Pancreas (tissue), 10 donors: ENCODE results near the gene SMARCE1. TPM values are rescaled to one million over a fixed set of nuclear protein-coding genes. Genes with fewer than 3 reads are reported as not detected.

Experiments
- ATAC-seq, 4 donors: fragments of 200-7000 bp; cut with Tn5 transposase; one replicate each; pipeline versions ENCODE4 v1.8.0 to v1.9.1; 2020; ENCODE audit warnings: mild to moderate bottlenecking in 4 of 4, moderate library complexity in 4 of 4
- DNase-seq, 6 donors: peaks; one replicate each; pipeline ENCODE4 v3.0.0-alpha.2; 2020
- FAIRE-seq: peaks from 2 replicates; lab custom pipeline; 2012; peaks lifted over from hg19 to GRCh38; lab: Jason Lieb, UNC
- H3K27ac ChIP-seq, 4 donors: fragments of 200-600 bp; sonication (generic); 1 replicate in 3 of 4; 2 replicates in 1 of 4; pipeline versions ENCODE4 v1.5.0 to v1.8.0; 2020
- H3K27me3 ChIP-seq, 4 donors: fragments of 200-600 bp; one replicate each; pipeline ENCODE4 v1.8.0; 2021
- H3K36me3 ChIP-seq, 3 donors: fragments of 200-600 bp; sonication (generic) in 1 of 3; one replicate each; pipeline versions ENCODE4 v1.5.0 to v1.8.0; 2020 to 2021
- H3K4me1 ChIP-seq, 3 donors: fragments of 200-600 bp; one replicate each; pipeline ENCODE4 v1.8.0; 2021
- H3K4me3 ChIP-seq, 4 donors: fragments of 200-600 bp; sonication (generic) in 2 of 4; one replicate each; pipeline versions ENCODE4 v1.5.0 to v1.8.0; 2020 to 2021
- H3K9me3 ChIP-seq, 4 donors: fragments of 200-600 bp; one replicate each; pipeline ENCODE4 v1.8.0; 2021
- WGBS, 2 donors: extraction: QIAGEN DNeasy Blood & Tissue Kit; methylation state at CpG; one replicate each; pipeline ENCODE4 v1.1.7; 2013; 5-methylcytosine and 5-hydroxymethylcytosine counted together
- intact Hi-C, 3 donors: fragments of 100-400 bp; cut with DNase I; formaldehyde crosslinking; loops; one replicate each; pipeline versions ENCODE4 v1.11.1 to v1.14.2; 2022
- polyA plus RNA-seq, 2 donors: library from polyadenylated mRNA; stranded (reverse); fragments of 200-250 nt; gene quantifications; one replicate each; pipeline ENCODE4 v1.2.3, GENCODE V29; 2013
- total RNA-seq, 6 donors: library from RNA; stranded (reverse); fragmentation: NEBNext Ultra II Directional in 4 of 6; extraction: Animal tissue kit (Norgen Biotek cat#: 25700) in 4 of 6; gene quantifications; one replicate each; pipeline versions ENCODE4 v1.2.1 to v1.2.4, GENCODE V29; 2021 to 2023
- TF ChIP-seq, protein P1 (sequence below), 4 donors: fragments of 200-600 bp; sonication (generic) in 3 of 4; IDR thresholded peaks; one replicate each; pipeline versions ENCODE4 v1.5.0 to v1.8.0; 2021; ENCODE audit warnings: antibody characterized with exemption in 4 of 4
- donor health status: healthy with polysubstance abuse.
- donor health status: DM: no; HTN: no; CAD: no; lungs with moderate emphysema.
- donor health status: DM: no; HTN: no; CAD: no.
- donor health status: control.
- donor health status: control.
- donor health status: Bipolar disorder and iron deficiency.
- donor health status: DM: yes; HTN: yes; CAD: no.
- donor health status: DM: no; HTN: no; CAD: no.
- donor health status: DM: no; HTN: no; CAD: no.
- donor health status: DM: yes; HTN: yes; CAD: no.

Gene SMARCE1
- total and polyA plus RNA-seq, 8 donors = 21.7 to 55.8 (median 35.4) TPM

DNA sequence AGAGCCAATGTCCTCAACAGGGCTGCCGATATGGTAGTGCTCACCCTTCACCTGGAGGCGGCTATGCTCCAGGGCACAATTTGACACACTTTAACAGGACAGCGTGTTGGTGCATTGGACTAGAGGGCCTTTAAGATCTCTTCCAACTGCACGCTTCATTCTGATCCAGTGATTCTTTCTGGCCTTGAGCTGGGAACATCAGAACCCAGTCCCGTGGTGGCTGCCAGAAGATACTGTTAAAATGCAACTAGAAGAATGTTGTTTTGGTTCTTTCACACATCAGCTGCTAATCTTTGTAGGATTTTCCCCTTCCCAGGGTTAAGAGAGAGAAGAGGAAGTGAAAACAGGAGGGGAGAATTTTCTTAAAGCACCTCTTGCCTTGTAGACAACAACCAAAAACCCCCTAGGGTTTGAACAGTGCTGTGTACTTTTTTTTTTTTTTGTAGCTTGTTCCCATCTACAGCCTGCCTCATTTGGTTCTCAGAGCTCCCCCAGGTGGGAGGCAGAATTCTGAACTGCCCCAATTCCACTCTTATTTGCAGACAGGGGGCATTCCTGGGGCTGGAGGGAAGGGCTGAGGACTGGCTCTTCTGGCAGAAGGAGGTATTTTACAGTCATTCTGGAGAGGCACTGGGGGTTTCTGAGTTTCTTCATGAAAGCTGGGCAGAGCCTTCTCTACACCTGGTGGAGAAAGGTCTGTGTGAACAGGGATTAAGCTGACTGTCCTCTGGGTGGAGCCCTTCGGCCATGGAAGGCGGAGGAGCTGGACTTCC, 32.4 kb downstream of the SMARCE1 start:
- DNase-seq (peak; percentile 30 to 70 (median 52)), FAIRE-seq (no peak), ATAC-seq (peak; percentile 52 to 84 (median 78))
- TF ChIP-seq, protein P1, sequence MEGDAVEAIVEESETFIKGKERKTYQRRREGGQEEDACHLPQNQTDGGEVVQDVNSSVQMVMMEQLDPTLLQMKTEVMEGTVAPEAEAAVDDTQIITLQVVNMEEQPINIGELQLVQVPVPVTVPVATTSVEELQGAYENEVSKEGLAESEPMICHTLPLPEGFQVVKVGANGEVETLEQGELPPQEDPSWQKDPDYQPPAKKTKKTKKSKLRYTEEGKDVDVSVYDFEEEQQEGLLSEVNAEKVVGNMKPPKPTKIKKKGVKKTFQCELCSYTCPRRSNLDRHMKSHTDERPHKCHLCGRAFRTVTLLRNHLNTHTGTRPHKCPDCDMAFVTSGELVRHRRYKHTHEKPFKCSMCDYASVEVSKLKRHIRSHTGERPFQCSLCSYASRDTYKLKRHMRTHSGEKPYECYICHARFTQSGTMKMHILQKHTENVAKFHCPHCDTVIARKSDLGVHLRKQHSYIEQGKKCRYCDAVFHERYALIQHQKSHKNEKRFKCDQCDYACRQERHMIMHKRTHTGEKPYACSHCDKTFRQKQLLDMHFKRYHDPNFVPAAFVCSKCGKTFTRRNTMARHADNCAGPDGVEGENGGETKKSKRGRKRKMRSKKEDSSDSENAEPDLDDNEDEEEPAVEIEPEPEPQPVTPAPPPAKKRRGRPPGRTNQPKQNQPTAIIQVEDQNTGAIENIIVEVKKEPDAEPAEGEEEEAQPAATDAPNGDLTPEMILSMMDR (IDR thresholded peaks at IDR 0.05) = peak in 2 of 4 donors; percentile 14 to 19
- H3K4me3 ChIP-seq = no peak overlapping the region
- no peaks in the 10 kb centered on the region for H3K9me3 ChIP-seq
- no peaks in the 10 kb centered on the region for H3K36me3 ChIP-seq
- H3K4me1 ChIP-seq = no peaks in the 10 kb centered on the region
- 38 to 42% methylated on average over 7 of the region's 7 CpGs for WGBS, 2 donors
- peaks cover 0 to 7% (median 3%) of the 10 kb centered on the region in 4 donors for H3K27me3 ChIP-seq
- no peak overlapping the region for H3K27ac ChIP-seq
- intact Hi-C loops = loop anchor here (5.0 to 10.0 kb wide), 3 partner anchors 177 to 1050 kb away; partner anchors contain the start of gene KRT28 (in 2 of the 3)

GRCh38 chr17:40614431-40615067, 33.1 kb downstream of the SMARCE1 start:
- no peak for ATAC-seq
- no peaks in the 10 kb centered on the region for H3K36me3 ChIP-seq
- DNase-seq = no peak
- intact Hi-C loops = loop anchor here (5.0 to 10.0 kb wide), 3 partner anchors 178 to 1050 kb away; partner anchors contain the start of gene KRT28 (in 2 of the 3)
- TF ChIP-seq, protein P1 (IDR thresholded peaks at IDR 0.05) = no peak
- H3K4me1 ChIP-seq = no peaks in the 10 kb centered on the region
- H3K9me3 ChIP-seq = no peaks in the 10 kb centered on the region
- no peak for FAIRE-seq
- WGBS, 2 donors = 62 to 71% methylated on average over 13 of the region's 13 CpGs
- H3K4me3 ChIP-seq = no peak overlapping the region
- H3K27me3 ChIP-seq = peaks cover 0 to 7% (median 3%) of the 10 kb centered on the region in 4 donors
- H3K27ac ChIP-seq = no peak overlapping the region

- Histone ChIP-seq H3K27ac (no peak overlapping the region), H3K9me3 (no peaks in the 10 kb centered on the region), H3K4me1 (no peaks in the 10 kb centered on the region), H3K27me3 (peaks cover 0 to 7% (median under 1%) of the 10 kb centered on the region in 4 donors), H3K4me3 (no peak overlapping the region), H3K36me3 (no peaks in the 10 kb centered on the region)
- ATAC-seq (no peak), FAIRE-seq (no peak), DNase-seq (no peak)
- intact Hi-C loops = loop anchor here (10.0 kb wide), 2 partner anchors 181 to 1051 kb away; partner anchors contain the start of gene KRT28 (in 2 of the 3)
- TF ChIP-seq, protein P1 (IDR thresholded peaks at IDR 0.05) = no peak
- 68 to 74% methylated on average over 5 of the region's 5 CpGs for WGBS, 2 donors
These were observed 34.0 kb downstream of the SMARCE1 start for GRCh38 chr17:40613467-40614154.

DNA sequence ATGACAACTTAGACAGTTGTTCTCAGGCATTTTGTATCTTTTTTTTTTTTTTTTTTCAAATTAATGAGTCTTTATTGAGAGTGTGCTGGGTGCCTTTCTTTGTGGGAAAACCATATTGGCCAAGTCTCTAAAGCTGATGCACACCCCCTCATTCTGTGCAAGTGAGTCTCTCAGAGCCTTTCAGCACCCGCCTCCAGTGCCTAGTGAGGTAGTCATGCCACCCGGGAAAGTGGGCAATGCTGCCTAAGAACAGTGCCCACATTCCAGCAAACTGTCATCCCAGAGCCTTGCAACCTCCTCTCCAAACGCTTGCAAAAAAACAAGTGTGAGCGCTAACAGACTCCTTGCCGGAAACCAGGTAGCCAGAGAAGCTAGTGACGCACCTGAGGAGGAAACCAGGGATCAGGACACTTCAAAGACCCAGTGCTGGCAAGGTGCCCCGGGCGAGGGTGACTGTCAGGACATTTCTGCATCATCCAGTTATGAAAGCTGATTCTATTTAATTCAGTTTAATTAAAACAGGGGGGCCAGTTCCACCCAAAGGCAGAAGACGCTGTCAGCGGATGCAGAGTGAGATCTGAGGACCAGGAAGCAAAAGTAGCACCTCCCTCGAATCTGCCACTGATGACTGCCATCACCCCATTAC, 34.9 kb downstream of the SMARCE1 start:
- 48 to 55% methylated on average over 11 of the region's 11 CpGs for WGBS, 2 donors
- ATAC-seq (no peak), DNase-seq (no peak), FAIRE-seq (no peak)
- Histone ChIP-seq H3K27ac (no peak overlapping the region), H3K4me3 (no peak overlapping the region), H3K36me3 (no peaks in the 10 kb centered on the region), H3K4me1 (no peaks in the 10 kb centered on the region), H3K9me3 (no peaks in the 10 kb centered on the region), H3K27me3 (peaks cover 0 to 3% (median 0%) of the 10 kb centered on the region in 4 donors)
- intact Hi-C loops = loop anchor here (10.0 kb wide), 2 partner anchors 182 to 1052 kb away; partner anchors contain the start of gene KRT28 (in 2 of the 3)
- TF ChIP-seq, protein P1 (IDR thresholded peaks at IDR 0.05) = no peak
